ENCODE data around the gene MAL.

- TF ChIP-seq CTCF (IDR thresholded peaks at IDR 0.05), result no peak
- TF ChIP-seq POLR2A (IDR thresholded peaks at IDR 0.05), result no peak
- TF ChIP-seq EP300 (IDR thresholded peaks at IDR 0.05), result no peak
Observed at GRCh38 chr2:95074663-95075439, 49.3 kb downstream of the MAL start.

All from tibial nerve (tissue), 4 donors.